GM18858 (cell line): ENCODE measurements around the gene DRAM2.
"Not testable (repeated sequence)": the region's sequence is repeated elsewhere in the genome, so short reads cannot be mapped to it uniquely, and the experiment has no call there.

Source experiments
- ATAC-seq: cut with Tn5 transposase; IDR thresholded peaks from one replicate; pipeline ENCODE4 v1.9.1; 2021; ENCODE audit not compliant: unreplicated experiment

The DRAM2 gene

DNA sequence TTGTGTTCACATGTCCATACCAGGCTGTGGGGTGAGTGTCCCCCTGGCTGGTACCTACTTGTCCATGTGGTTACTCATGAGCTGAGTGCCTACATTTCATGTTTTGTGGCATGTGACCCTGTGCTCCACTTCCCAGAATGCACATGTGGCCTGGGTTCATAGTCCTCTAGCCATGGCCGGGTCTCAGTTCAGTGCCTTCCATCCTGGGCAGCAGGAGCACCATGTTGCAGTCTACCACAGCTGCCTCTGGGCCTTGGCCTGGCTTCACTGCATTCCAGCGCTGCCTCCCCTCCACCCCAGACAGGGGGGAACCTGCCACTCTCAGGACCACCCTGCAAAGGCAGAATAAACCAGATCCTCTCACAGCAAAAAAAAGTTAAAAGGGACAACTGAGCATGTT, 5.6 kb upstream of the DRAM2 start:
- no peak for ATAC-seq

DNA sequence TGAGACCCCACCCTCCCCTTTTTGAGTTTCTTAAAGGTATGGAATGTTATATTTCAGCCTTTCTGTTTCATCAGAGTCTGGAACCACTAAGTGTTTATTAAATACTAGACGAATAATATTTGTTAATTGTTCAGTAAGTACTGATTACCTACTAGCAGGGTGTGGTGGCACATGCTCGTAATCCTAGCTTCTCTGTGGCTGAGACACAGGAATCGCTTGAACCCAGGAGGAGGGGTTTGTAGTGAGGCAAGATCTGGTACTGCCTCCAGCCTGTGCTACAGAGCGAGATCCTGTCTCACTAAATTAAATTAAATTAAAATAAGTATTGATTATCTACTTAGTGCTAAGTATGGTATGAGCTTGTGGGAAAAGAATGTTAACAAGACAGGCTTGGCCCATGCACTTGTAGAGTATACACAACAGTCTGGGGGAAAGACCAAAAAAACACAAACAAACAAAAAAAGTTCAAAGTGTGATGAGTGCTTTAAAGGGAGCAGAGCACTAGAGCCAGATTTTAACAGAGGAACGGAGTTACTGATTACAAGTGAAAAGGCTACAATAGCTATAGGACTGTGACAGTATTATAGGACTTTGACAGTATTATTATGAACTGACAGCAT, 2.6 kb upstream of the DRAM2 start:
- ATAC-seq = no peak

DNA sequence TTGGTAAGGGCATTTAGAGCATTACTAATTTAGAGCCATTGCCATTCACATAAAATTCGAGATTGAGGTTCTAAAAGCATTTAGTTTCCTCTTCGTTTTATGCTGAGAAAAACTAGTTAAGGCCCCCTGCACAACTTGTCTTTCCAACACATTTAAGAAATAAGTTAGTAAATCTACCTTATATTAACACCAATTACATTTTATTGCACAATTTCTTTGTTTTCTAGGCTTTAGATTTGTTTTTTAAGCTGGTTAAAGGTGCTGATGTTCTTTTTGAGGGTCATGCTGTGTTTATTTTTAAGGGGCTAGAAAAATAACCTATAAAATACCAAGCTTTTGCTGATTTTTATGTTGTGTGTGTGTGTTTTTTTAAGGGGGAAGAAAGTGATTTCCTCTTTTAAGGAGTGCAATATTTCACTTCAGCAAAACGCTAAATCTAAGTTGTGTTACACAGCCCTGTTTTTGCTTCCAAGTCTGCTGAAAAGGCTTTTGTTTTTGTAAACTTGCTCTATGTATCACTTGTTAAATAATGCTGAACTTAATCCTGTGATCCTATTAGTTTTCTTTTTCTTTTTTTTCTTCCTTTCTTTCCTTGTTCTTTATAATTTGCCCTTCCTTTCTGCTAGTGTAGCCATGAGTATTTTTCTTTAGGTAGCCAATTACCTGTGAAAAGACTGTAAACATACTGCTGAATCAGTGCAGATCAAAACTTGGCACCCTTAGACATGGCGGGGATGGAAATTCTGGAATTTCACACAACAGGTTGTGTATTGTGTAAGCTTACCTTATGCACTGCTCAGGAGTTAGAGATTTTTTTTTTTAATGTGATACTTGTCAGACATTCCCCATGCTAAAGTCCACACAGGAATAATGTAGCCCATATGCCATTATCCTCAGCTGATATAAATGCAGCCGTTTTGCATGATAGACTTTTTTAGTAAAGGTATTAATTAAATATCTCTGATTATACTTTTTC, 1.6 kb upstream of the DRAM2 start:
- no peak for ATAC-seq

DNA sequence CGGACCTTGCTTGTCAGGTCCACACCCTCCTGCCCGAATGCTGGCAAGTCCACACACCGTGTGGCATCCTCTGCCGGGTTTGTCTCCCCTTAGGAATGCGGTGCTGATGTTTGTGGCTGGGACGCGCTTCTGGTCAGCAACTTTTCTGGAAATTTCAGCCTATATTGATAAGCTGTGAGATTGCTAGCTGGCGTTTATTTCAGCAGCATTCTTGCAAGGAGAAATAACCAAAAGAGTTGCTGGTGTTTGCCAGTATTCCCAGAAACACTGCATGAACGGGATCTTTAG, 731 bp upstream of the DRAM2 start:
- no peak for ATAC-seq

DNA sequence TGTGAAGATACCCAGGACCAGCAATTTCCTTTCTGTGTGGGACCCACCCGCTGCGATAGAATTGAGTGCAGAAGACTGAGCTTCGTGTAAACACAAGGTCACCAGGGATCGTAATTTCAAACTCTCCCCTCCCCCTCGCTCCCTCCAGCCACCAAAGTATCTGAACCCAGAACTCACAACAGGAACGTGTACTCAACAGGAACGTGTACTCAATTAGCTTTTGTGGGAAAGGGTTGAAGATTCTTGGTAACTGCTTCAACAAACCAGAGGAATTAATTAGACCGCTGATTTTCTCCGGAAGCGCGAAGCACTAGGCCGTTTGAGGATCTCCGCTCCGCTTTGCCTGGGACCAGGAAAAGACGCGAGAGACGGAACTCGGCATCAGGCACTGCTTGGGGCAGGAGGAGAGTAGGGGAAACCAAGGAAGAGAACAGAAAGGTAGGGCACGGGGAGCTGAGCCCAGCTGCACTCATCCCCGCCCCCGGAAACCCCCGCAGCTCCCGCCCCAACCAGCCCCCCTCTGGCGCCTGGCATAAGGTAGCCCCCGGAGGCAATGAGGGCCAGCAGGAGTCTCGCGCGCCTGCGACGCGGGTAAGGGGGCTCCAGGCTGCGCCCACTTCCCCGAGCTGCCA, 453 bp downstream of the DRAM2 start:
- no peak for ATAC-seq

DNA sequence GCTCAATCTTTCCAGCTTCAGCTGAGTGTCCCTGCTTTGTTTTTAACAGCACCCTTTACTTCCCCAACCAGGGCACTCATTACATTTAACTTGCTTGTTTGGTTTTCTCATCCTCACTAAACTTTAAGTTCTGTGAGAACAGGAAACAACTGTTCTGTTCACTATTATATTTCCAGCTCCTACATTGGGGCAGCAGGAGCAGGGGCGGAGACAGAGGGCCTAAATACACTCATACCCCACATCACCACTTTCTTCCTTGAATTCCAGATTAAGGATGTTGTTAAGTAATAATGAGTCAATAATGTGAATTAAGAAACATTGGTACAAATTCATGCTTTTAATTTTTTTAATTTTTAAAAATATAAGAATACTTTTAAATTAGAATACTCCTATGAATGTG, 6.0 kb downstream of the DRAM2 start:
- ATAC-seq = no peak

DNA sequence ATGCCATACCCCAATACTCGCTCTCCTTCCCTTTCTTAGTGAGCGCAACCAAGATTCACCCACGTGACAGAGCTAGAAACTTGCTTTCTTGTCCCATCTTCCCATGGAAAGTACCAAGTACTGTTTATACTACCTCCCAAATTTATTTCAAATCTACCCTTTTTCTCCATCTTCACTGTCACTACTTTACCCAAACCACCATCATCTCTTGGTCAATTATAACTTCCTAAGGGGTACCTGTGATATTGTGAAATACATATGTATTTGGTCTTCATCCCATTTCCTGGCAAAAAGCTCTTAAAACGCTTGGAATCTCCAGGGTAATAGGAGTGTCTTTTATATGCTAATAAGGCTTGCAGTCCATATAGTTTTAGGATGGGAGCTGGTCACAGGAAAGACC, 8.2 kb downstream of the DRAM2 start:
- no peak for ATAC-seq

DNA sequence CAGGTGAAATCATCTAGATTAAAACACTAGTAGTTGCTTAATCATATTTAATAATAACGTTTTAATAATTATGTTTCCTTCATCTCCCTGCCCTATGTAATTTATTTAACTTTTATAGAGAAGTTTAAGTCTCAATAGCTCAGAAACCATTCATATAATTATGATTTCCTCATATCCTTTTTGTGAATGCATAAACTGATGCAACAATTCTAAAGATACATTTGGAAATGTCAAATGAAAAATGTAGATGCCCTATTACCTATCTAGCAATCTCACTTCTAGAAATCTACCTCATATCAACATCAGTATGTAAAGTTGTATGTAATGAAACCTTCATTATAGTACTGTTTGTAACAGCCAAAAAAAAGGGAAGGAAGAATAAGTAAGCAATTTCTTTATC, 10.5 kb downstream of the DRAM2 start:
- no peak for ATAC-seq

DNA sequence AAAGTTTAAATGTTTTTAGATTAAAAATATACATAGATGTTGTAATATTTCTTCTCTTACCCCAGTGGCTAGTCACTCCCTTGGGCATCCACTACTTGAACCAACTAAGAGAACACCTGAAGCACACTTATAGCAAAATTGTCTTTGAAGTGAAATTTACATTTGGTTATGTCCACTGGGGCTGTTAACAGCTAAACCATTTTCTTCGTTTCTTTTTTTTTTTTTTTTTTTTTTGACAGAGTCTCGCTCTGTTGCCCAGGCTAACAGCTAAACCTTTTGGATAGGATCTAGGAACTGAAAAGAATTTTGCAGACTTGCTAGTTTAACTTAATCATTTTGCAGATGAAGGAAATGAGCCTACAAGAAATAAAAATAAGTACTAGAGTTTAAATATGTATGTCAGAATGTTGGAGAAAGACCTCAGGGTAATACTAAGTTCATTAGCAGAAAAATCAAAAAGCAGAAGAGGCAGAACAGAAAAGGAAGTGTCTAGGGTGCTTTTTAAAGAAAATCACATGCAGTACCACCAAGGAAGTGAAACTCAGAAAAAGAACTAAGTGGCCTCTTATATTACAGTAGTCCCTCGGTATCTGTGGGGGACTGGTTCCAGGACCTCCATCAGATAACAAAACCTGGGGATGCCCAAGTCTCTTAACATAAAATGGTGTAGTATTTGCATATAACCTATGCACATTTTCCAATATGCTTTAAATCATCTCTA, 11.8 kb downstream of the DRAM2 start:
- peak; percentile 71 for ATAC-seq

DNA sequence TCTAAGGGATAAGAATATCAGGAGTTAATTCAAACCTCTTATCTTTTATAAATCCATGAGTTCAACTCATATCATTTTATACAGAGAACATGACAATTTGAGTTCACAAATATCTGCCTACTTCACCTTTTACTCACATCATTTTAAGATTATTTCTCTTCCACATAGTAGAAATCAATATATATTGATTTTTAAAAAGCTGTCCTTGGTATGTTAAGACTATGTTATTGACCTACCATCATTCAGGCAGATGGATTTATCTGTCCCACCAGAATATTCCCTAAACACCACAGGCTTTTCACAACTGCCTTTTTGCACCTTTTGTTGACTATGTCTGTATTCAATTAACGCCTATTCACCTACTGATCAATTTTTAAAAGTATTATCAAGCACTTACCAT, 13.5 kb downstream of the DRAM2 start:
- ATAC-seq = no peak

DNA sequence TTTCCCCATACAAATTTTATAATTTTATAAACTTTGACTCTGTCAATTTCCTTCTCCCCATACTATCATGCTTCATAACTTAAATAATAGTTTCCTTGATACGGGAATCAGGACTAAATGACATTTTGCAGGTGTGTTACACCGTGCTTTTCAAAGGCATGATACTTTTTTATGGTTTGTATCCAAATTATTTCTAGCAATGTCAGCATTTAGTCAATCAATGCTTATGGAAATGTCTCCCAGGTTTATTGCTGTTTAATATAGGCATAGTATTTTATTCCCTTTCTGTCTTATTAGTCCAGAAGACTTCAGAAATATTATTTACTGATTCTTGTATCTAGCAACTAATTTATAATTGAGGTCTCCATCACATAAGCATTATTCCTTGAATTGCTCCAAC, 23.4 kb downstream of the DRAM2 start:
- no peak for ATAC-seq

DNA sequence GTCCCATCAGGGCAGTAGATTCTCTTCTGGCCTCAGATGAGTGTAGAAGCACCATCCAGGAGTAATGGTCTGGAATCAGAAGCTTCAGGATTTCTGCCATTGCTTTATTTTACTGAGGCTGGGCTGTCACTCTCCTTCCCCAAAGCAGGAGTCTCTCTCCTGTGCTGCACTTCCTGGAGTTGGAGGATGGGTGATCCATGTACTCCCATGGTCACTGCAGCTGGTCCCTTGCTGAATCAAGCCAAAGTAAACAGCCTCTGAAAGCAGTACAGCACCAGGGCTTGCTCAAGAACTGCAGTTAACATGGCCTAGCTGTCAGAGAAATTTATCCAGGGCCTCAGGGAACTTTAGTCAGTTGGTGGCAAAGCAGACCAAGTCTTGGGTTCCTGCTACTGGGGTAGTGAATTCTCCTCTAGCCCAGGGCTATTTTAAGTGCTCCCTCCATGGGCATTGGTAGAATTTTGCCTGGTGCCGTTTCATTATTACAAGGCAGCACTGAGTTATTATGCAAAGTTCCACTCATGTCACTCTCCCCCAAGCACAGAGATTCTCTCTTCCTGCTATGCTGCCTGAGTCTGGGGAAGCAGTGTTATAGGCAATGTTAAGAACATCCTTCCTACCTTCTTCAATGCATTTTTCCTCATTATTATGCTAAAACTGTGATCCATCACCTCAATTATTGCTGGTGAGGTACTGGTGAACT, 29.5 kb downstream of the DRAM2 start:
- no peak for ATAC-seq

DNA sequence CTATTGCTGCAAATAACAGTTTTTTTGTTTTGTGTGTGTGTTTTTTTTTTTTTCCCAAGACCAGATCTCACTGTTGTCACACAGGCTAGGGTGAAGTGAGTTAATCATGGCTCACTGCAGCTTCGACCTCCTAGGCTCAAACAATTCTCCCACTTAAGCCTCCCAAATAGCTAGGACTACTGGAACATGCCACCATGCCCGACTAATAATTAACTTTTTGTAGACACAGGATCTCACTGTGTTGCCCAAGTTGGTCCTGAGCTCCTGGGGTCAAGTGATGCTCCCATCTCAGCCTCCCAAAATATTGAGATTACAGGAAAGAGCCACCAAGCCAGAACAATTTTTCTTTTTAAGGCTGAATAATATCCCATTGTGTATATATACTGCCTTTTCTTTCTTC, 34.9 kb downstream of the DRAM2 start:
- no peak for ATAC-seq

DNA sequence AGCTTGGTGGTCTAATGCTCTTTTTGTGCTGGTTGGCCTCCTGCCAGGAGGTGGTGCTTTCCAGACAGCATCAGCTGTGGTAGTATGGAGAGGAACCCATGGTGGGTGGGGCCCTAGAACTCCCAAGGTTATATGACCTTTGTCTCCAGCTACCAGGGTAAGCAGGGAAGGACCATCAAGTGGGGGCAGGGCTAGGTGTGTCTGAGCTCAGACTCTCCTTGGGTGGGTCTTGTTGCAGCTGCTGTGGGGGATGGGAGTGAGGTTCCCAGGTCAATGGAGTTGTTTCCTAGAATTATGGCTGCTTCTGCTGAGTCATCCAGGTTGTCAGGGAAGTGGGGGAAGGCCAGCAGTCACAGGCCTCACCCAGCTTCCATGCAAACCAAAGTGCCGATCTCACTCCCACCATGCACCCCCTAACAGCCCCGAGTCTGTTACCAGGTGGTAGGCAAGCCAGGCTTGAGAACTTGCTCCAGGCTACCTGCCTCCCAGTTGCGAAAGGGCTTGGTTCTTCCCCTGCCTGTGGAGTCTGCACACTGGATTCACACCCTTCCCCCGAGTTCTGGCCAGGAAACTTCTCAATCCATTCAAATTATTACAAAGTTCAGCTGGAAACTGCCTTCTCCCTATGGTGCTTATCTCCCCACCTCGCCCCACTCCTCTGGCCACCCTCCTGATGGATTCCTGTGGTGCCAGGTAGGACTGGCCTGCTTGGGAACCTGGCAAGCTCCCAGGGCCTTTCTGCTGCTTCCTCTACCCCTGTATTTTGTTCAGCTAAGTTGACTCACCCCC, 37.8 kb downstream of the DRAM2 start:
- ATAC-seq = no peak

DNA sequence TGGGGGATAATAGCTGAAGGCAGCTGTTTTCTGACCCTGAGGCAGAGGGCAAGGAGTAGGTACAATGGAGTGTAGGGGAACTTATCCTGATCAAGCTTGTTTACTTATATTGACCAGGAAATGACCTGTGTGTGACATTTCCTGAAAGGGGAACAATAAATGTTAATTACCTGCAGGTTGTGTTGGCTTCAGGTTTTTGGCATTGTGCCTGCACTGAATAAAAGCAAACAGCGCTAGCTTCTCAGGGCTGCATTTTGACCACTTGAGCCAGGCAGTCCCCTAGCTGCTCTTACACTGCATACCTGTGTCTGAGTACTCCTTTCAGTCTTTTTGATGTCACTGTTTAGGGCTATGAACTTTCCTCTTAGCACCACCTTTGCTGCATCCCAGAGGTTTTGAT, 40.6 kb downstream of the DRAM2 start:
- no peak for ATAC-seq

DNA sequence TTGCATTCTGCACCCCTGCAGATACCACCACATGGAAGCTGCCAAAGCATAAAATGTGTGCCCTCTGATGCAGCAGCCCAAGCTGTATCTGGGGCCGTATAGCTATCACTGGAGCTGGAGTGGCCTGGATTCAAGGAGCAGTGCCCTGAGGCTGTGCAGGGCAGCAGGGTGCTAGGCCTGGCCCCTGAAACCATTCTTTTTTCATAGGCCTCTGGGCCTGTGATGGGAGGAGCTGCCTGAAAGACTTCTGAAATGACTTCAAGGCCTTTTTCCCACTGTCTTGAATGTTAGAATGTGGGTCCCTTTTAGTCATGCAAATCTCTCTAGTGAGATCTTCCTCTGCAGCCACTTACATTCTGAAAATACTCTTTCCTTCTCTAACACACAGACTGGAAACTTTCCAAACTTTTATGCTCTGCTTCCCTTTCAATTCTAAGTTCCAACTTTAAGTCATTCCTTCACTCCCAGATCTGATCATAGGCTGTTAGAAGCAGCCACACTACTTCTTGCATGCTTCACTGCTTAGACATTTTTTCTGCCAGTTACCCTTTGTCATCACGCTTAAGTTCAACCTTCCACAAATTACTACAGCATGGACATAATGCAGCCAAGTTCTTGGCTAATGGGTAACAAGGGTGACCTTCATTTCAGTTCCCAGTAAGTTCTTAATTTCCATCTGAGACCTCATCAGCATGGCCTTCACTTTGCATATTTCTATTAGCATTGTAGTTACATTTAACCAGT, 42.4 kb downstream of the DRAM2 start:
- no peak for ATAC-seq

DNA sequence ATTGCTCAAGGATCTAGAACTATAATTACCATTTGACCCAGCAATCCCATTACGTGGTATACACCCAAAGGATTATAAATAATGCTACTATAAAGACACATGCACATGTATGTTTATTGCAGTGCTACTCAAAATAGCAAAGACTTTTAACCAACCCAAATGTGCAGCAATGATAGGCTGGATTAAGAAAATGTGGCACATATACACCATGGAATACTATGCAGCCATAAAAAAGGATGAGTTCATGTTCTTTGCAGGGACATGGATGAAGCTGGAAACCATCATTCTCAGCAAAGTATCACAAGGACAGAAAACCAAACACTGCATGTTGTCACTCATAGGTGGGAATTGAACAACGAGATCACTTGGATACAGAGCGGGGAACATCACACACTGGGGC, 44.5 kb downstream of the DRAM2 start:
- ATAC-seq = not testable (repeated sequence)

DNA sequence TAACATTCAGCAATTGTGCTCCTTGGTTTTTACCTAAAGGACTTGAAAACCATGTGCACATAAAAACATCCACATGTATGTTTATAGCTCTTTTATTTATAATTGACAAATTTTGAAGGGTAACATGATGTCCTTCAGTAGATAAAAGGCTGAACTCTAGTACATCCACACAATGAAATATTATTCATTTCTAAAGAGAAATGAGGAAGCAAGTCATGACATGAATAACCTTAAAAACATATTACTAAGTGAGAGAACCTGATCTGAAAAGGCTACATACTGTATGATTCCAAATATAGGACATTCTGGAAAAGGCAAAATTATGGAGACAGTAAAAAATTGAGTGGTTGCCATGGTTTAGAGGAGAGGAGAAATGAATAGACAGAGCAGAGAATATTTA, 50.3 kb downstream of the DRAM2 start:
- no peak for ATAC-seq

DNA sequence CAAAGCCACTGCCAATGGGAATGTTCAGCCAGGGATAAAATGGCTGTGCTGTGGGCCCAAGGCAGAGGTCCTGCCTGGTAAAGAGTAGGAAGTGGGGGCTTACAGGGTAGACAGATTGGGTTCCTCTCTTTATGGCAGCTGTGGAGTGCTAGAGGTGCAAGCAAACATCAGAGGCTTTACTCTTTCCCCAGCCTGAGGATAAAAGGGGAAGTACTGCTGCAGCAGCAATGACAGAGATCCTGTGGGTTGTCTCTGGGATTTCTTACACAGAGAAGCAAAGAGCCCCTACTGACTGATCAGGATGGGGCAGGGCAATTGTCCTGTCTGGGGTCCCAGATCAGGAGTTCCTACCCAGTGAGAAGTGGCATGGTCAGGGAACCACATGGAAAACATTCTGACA, 54.2 kb downstream of the DRAM2 start:
- no peak for ATAC-seq

DNA sequence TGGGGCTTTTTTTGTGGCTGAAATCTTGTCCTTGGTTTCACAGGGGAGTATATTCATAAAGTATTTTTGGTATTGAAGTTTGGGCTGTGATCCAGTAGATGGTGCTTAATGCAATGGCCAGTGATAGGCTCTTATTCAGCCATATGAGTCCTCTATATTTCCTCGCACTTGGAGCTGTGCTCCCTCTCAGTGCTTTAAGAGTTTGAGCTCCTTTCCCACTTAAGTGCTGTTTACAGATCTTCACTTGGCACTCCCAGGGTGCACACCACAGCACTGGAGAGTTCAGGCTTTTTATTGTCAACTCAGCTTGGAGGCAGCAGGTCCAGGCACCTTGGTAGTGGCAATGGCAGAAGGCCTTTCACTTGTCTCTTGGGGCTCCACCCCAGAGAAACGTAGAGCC, 54.9 kb downstream of the DRAM2 start:
- no peak for ATAC-seq
